OCI-LY3 (cell line): ENCODE data around the gene NBR1.

Experiments
- H2AFZ ChIP-seq: fragments of 200-600, 300-600 bp; shearing (Covaris generic); 2 replicates; pipeline ENCODE4 v1.6.0; 2014; ENCODE audit warnings: antibody characterized with exemption, low read depth, low read length
- H3K27ac ChIP-seq: fragments of 200-600, 300-600 bp; sonication (generic); 2 replicates; pipeline ENCODE4 v1.5.1; 2014; ENCODE audit warnings: mild to moderate bottlenecking, low read length, moderate library complexity, mixed read lengths
- H3K27me3 ChIP-seq: fragments of 200-600, 300-600 bp; sonication (generic); 2 replicates; pipeline ENCODE4 v1.6.1; 2014; ENCODE audit warnings: low read depth, low read length, mixed read lengths
- H3K36me3 ChIP-seq: fragments of 200-600, 300-600 bp; sonication (generic); replicated peaks from 2 replicates; pipeline ENCODE3; 2014; ENCODE audit warnings: low read depth, low read length, mixed read lengths
- H3K4me1 ChIP-seq: fragments of 300-600, 200-600 bp; sonication (generic); 2 replicates; pipeline ENCODE4 v1.6.1; 2014; ENCODE audit warnings: low read length, mixed read lengths
- H3K4me2 ChIP-seq: fragments of 200-600, 300-600 bp; sonication (generic); 2 replicates; pipeline ENCODE4 v1.6.1; 2014; ENCODE audit warnings: low read length, mixed read lengths
- H3K4me3 ChIP-seq: fragments of 300-600, 200-600 bp; sonication (generic); 2 replicates; pipeline ENCODE4 v1.5.1; 2014; ENCODE audit warnings: antibody characterized with exemption, mild to moderate bottlenecking, low read length, moderate library complexity
- H3K79me2 ChIP-seq: fragments of 300-600, 200-600 bp; shearing (Covaris generic); 2 replicates; pipeline ENCODE4 v1.6.1; 2014; ENCODE audit warnings: mild to moderate bottlenecking, low read length, mixed read lengths
- H3K9ac ChIP-seq: fragments of 300-600, 200-600 bp; shearing (Covaris generic); 2 replicates; pipeline ENCODE4 v1.6.0; 2014; ENCODE audit warnings: mild to moderate bottlenecking, low read length, moderate library complexity
- H3K9me3 ChIP-seq: fragments of 200-600, 300-600 bp; shearing (Covaris generic); 2 replicates; pipeline ENCODE4 v1.6.1; 2014; ENCODE audit warnings: low read length, mixed read lengths; ENCODE audit not compliant: insufficient read depth
- H4K20me1 ChIP-seq: fragments of 200-600, 300-600 bp; sonication (generic); 2 replicates; pipeline ENCODE4 v1.6.1; 2016; ENCODE audit warnings: low read length, mixed read lengths; ENCODE audit not compliant: insufficient read depth
- CTCF ChIP-seq: fragments of 200-600, 300-600 bp; sonication (generic); IDR thresholded peaks from 2 replicates; pipeline ENCODE4 v1.5.1; 2014; ENCODE audit warnings: antibody characterized with exemption, low read length, low read depth
- EZH2phosphoT487 ChIP-seq: fragments of 200-600 bp; shearing (Covaris generic); IDR thresholded peaks from 2 replicates; pipeline ENCODE4 v1.6.1; 2018; ENCODE audit warnings: antibody characterized with exemption, mixed run types, low read depth

NBR1 gene

GRCh38 chr17:43211480-43212402, 40.7 kb downstream of the NBR1 start, which contains the start of gene TMEM106A:
Gene TMEM106A, plus strand, starts transcription at chr17:43211875. Its CDS starts 1,167 bp downstream, at chr17:43213042.
- Histone ChIP-seq H3K4me1 (peaks cover 20% of the 10 kb centered on the region), H3K9me3 (no peaks in the 10 kb centered on the region), H3K9ac (peak within 1 kb of the TSS; percentile 96), H2AFZ (peak within 1 kb of the TSS; percentile 80), H3K27ac (peak within 1 kb of the TSS; percentile 79), H3K36me3 (peaks cover 27% of the 10 kb centered on the region), H3K4me2 (peak within 1 kb of the TSS; percentile 89), H3K4me3 (peak within 1 kb of the TSS; percentile 90), H3K79me2 (peaks cover 11% of the 10 kb centered on the region; the same call in 1 of the 2 replicates), H4K20me1 (no peaks in the 10 kb centered on the region), H3K27me3 (no peaks in the 10 kb centered on the region)
- no peak for TF ChIP-seq EZH2phosphoT487
- peak; percentile 23 for TF ChIP-seq CTCF

GRCh38 chr17:43212641-43213490, 41.9 kb downstream of the NBR1 start:
- H3K9me3 ChIP-seq = no peaks in the 10 kb centered on the region
- H3K27me3 ChIP-seq = no peaks in the 10 kb centered on the region
- H3K4me3 ChIP-seq = peak overlapping the region; percentile 90
- H3K4me2 ChIP-seq = peak overlapping the region; percentile 88
- peaks cover 28% of the 10 kb centered on the region for H3K36me3 ChIP-seq
- no peaks in the 10 kb centered on the region for H4K20me1 ChIP-seq
- TF ChIP-seq CTCF (no peak), EZH2phosphoT487 (no peak)
- no peak overlapping the region for H2AFZ ChIP-seq
- peak overlapping the region; percentile 96 for H3K9ac ChIP-seq
- H3K4me1 ChIP-seq = peaks cover 20% of the 10 kb centered on the region
- peak overlapping the region; percentile 79 for H3K27ac ChIP-seq
- peaks cover 11% of the 10 kb centered on the region; the same call in 1 of the 2 replicates for H3K79me2 ChIP-seq

- no peak overlapping the region for H3K9ac ChIP-seq
- H3K9me3 ChIP-seq = no peaks in the 10 kb centered on the region
- H4K20me1 ChIP-seq = no peaks in the 10 kb centered on the region
- H2AFZ ChIP-seq = no peak overlapping the region
- TF ChIP-seq EZH2phosphoT487 = no peak
- no peak for TF ChIP-seq CTCF
- no peak overlapping the region for H3K27ac ChIP-seq
- peaks cover 11% of the 10 kb centered on the region; the same call in 1 of the 2 replicates for H3K79me2 ChIP-seq
- H3K4me1 ChIP-seq = peaks cover 20% of the 10 kb centered on the region
- peaks cover 28% of the 10 kb centered on the region for H3K36me3 ChIP-seq
- H3K27me3 ChIP-seq = no peaks in the 10 kb centered on the region
- H3K4me3 ChIP-seq = no peak overlapping the region
- H3K4me2 ChIP-seq = peak overlapping the region; percentile 88; the same call in 1 of the 2 replicates
Observed at GRCh38 chr17:43213545-43213944, 42.5 kb downstream of the NBR1 start.
